Uterus (tissue), 4 donors: ENCODE data around the gene SV2B. TPM values are rescaled to one million over a fixed set of nuclear protein-coding genes. Genes with fewer than 3 reads are reported as not detected.

Source experiments
- DNase-seq, 2 donors: peaks; one replicate each; pipeline ENCODE4 v3.0.0-alpha.2; 2019 to 2020
- H3K27ac ChIP-seq, 2 donors: fragments of 200-600 bp; sonication (generic); 1 replicate in 1 of 2; 2 replicates in 1 of 2; pipeline ENCODE4 v1.5.1; 2016 to 2018
- H3K27me3 ChIP-seq, 2 donors: fragments of 200-600 bp; sonication (generic); one replicate each; pipeline ENCODE4 v1.5.1; 2018 to 2019; ENCODE audit warnings: control low read depth in 1 of 2
- H3K36me3 ChIP-seq, 2 donors: fragments of 200-600 bp; sonication (generic); one replicate each; pipeline ENCODE4 v1.5.1; 2019; ENCODE audit warnings: control low read depth in 1 of 2
- H3K4me1 ChIP-seq, 2 donors: fragments of 200-600 bp; sonication (generic); one replicate each; pipeline ENCODE4 v1.5.1; 2018 to 2019; ENCODE audit warnings: control low read depth in 1 of 2
- H3K4me3 ChIP-seq, 2 donors: fragments of 200-600 bp; sonication (generic); 1 replicate in 1 of 2; 2 replicates in 1 of 2; pipeline ENCODE4 v1.5.1; 2018 to 2019; ENCODE audit warnings: mild to moderate bottlenecking in 1 of 2
- H3K9me3 ChIP-seq, 2 donors: fragments of 200-600 bp; sonication (generic); one replicate each; pipeline ENCODE4 v1.5.1; 2019; ENCODE audit warnings: control low read depth in 1 of 2
- CTCF ChIP-seq, 4 experiments: fragments of 200-600 bp in 2 of 4; fragments of 450-650 bp in 2 of 4; sonication (generic) in 2 of 4; IDR thresholded peaks; one replicate each; pipeline ENCODE4 v1.5.1; 2016 to 2019; ENCODE audit warnings: antibody characterized with exemption in 4 of 4, mild to moderate bottlenecking in 2 of 4, moderate library complexity in 1 of 4
- POLR2A ChIP-seq, 2 donors: fragments of 450-650 bp; IDR thresholded peaks; one replicate each; pipeline ENCODE4 v1.6.1; 2016; ENCODE audit warnings: antibody characterized with exemption in 2 of 2, mild to moderate bottlenecking in 1 of 2, moderate library complexity in 1 of 2
- intact Hi-C: fragments of 100-400 bp; cut with DNase I; formaldehyde crosslinking; loops from one replicate; pipeline ENCODE4 v1.15.1; 2023; ENCODE audit warnings: low total_unique reads
- total RNA-seq, 4 donors: library from RNA; depleted of rRNA in 3 of 4; stranded (reverse); fragments of >200 nt in 3 of 4; gene quantifications; one replicate each; pipeline versions ENCODE4 v1.1.0 to v1.2.4, GENCODE V29; 2014 to 2023
- donor health status: DM: yes; HTN: yes; CAD: no.

The SV2B gene
- total RNA-seq, 4 donors from 2014 or later: 0.26 to 1.1 (median 0.87) TPM

GRCh38 chr15:91196127-91196526 is 96.1 kb downstream of the SV2B start:
- TF ChIP-seq CTCF (IDR thresholded peaks at IDR 0.05): no peak
- TF ChIP-seq POLR2A (IDR thresholded peaks at IDR 0.05): no peak
- no peak for DNase-seq
- H3K27me3 ChIP-seq: no peaks in the 10 kb centered on the region
- H3K9me3 ChIP-seq: no peaks in the 10 kb centered on the region
- intact Hi-C loops: no loop called here
- no peak overlapping the region for H3K27ac ChIP-seq
- H3K36me3 ChIP-seq: no peaks in the 10 kb centered on the region
- no peak overlapping the region for H3K4me3 ChIP-seq
- H3K4me1 ChIP-seq: no peaks in the 10 kb centered on the region

- no peaks in the 10 kb centered on the region for H3K27me3 ChIP-seq
- H3K36me3 ChIP-seq: no peaks in the 10 kb centered on the region
- TF ChIP-seq CTCF (IDR thresholded peaks at IDR 0.05) (no peak), POLR2A (IDR thresholded peaks at IDR 0.05) (no peak)
- H3K4me3 ChIP-seq: no peak overlapping the region
- H3K4me1 ChIP-seq: no peaks in the 10 kb centered on the region
- intact Hi-C loops: no loop called here
- DNase-seq: no peak
- H3K9me3 ChIP-seq: no peaks in the 10 kb centered on the region
- no peak overlapping the region for H3K27ac ChIP-seq
Observed at GRCh38 chr15:91196768-91197167, 96.7 kb downstream of the SV2B start.

- TF ChIP-seq CTCF (IDR thresholded peaks at IDR 0.05) (no peak), POLR2A (IDR thresholded peaks at IDR 0.05) (no peak)
- no peak overlapping the region for H3K27ac ChIP-seq
- intact Hi-C loops: no loop called here
- no peaks in the 10 kb centered on the region for H3K9me3 ChIP-seq
- no peak for DNase-seq
- H3K36me3 ChIP-seq: no peaks in the 10 kb centered on the region
- H3K4me1 ChIP-seq: no peaks in the 10 kb centered on the region
- no peaks in the 10 kb centered on the region for H3K27me3 ChIP-seq
- no peak overlapping the region for H3K4me3 ChIP-seq
Observed at GRCh38 chr15:91199511-91199910, 99.5 kb downstream of the SV2B start.

- no peak for DNase-seq
- no peaks in the 10 kb centered on the region for H3K9me3 ChIP-seq
- TF ChIP-seq CTCF (IDR thresholded peaks at IDR 0.05): no peak
- TF ChIP-seq POLR2A (IDR thresholded peaks at IDR 0.05): no peak
Observed at GRCh38 chr15:91200101-91200754, 100.2 kb downstream of the SV2B start.

GRCh38 chr15:91202510-91203102 is 102.5 kb downstream of the SV2B start:
- intact Hi-C loops: no loop called here
- Histone ChIP-seq H3K27ac (no peak overlapping the region), H3K27me3 (no peaks in the 10 kb centered on the region), H3K4me1 (no peaks in the 10 kb centered on the region), H3K36me3 (no peaks in the 10 kb centered on the region), H3K9me3 (no peaks in the 10 kb centered on the region), H3K4me3 (no peak overlapping the region)
- DNase-seq: no peak
- no peak for TF ChIP-seq CTCF (IDR thresholded peaks at IDR 0.05)
- TF ChIP-seq POLR2A (IDR thresholded peaks at IDR 0.05): no peak

More at GRCh38 chr15:91200101-91200754, 100.2 kb downstream of the SV2B start:
- H3K27ac ChIP-seq: no peak overlapping the region
- no peaks in the 10 kb centered on the region for H3K36me3 ChIP-seq
- no peaks in the 10 kb centered on the region for H3K4me1 ChIP-seq
- no peak overlapping the region for H3K4me3 ChIP-seq
- no peaks in the 10 kb centered on the region for H3K27me3 ChIP-seq
- intact Hi-C loops: no loop called here
